Effector memory CD4-positive, alpha-beta T cell (primary cell): ENCODE data around the gene RB1.

Experiments used
- DNase-seq, 3 donors: peaks; one replicate each; pipeline ENCODE4 v3.0.0-alpha.2; 2020
- H3K27ac ChIP-seq: 2 replicates; pipeline ENCODE4 v1.7.0; 2013; ENCODE audit warnings: mild to moderate bottlenecking, low read length, moderate library complexity; ENCODE audit not compliant: insufficient read depth, poor library complexity, severe bottlenecking
- H3K27me3 ChIP-seq: replicated peaks from 2 replicates; pipeline ENCODE4 v1.7.0; 2013; ENCODE audit warnings: mild to moderate bottlenecking, low read length; ENCODE audit not compliant: insufficient read depth, control insufficient read depth, poor library complexity, severe bottlenecking
- H3K36me3 ChIP-seq: 2 replicates; pipeline ENCODE4 v1.7.0; 2013; ENCODE audit warnings: mild to moderate bottlenecking, low read length, moderate library complexity; ENCODE audit not compliant: control insufficient read depth, insufficient read depth
- H3K4me1 ChIP-seq: 2 replicates; pipeline ENCODE4 v1.7.0; 2013; ENCODE audit warnings: low read length, mild to moderate bottlenecking; ENCODE audit not compliant: control insufficient read depth, insufficient read depth, poor library complexity, severe bottlenecking
- H3K4me3 ChIP-seq: 2 replicates; pipeline ENCODE4 v1.7.0; 2013; ENCODE audit warnings: low read length, low read depth, mild to moderate bottlenecking; ENCODE audit not compliant: insufficient read depth, poor library complexity, severe bottlenecking
- H3K9me3 ChIP-seq: 2 replicates; pipeline ENCODE4 v1.7.0; 2013; ENCODE audit warnings: mild to moderate bottlenecking, low read length, moderate library complexity; ENCODE audit not compliant: control insufficient read depth

The RB1 gene

GRCh38 chr13:48457578-48458242 lies 154.2 kb downstream of the RB1 start:
- DNase-seq, result no peak
- Histone ChIP-seq H3K4me3 (no peak overlapping the region), H3K9me3 (no peaks in the 10 kb centered on the region), H3K4me1 (no peaks in the 10 kb centered on the region), H3K27me3 (no peaks in the 10 kb centered on the region), H3K27ac (no peak overlapping the region), H3K36me3 (peaks cover 14% of the 10 kb centered on the region)

DNA sequence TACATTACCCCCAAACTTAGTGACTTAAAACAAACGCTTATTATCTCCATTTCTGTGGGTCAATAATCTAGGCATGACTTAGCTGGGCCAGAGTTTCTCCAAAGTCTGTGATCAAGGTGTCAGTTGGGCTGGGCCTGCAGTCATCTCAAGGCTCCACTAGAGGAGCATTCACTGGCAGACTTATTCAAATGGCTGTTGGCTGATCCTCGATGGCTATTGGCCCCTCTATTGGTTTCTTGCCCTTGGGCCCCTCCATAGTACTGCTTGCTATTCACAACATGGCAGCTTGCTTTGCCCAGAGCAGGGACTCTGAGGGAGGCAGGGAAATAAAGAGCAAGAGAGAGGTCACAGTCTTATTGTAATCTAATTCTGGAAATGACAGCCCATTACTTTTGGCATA lies 171.7 kb downstream of the RB1 start:
- Histone ChIP-seq H3K27ac (no peak overlapping the region), H3K9me3 (no peaks in the 10 kb centered on the region), H3K4me1 (no peaks in the 10 kb centered on the region), H3K36me3 (no peaks in the 10 kb centered on the region), H3K27me3 (no peaks in the 10 kb centered on the region), H3K4me3 (no peak overlapping the region)
- no peak for DNase-seq

DNA sequence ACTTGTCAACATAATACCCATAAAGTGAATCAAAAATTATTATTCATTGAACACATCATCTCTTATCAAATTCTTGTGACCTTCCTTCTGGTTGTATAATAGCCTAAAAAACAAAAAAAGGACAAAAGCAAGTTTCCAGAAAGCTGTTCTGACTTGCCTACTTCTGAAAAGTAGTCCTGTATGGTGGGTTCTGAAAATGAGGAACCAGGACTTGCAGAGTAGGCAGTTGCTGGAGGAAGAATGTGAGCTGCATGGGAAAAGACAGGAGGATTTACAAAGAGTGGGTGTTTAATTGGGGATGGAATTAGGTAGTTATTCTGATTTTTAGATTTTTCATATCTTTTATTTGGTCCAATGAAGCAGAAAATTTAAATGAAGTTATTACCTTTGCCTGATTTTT lies 172.7 kb downstream of the RB1 start:
- no peaks in the 10 kb centered on the region for H3K27me3 ChIP-seq
- H3K36me3 ChIP-seq, result no peaks in the 10 kb centered on the region
- no peak for DNase-seq
- H3K4me3 ChIP-seq, result no peak overlapping the region
- no peak overlapping the region for H3K27ac ChIP-seq
- H3K4me1 ChIP-seq, result no peaks in the 10 kb centered on the region
- no peaks in the 10 kb centered on the region for H3K9me3 ChIP-seq

GRCh38 chr13:48476686-48477085 lies 173.1 kb downstream of the RB1 start:
- Histone ChIP-seq H3K27me3 (no peaks in the 10 kb centered on the region), H3K4me3 (no peak overlapping the region), H3K27ac (no peak overlapping the region), H3K9me3 (no peaks in the 10 kb centered on the region), H3K36me3 (no peaks in the 10 kb centered on the region), H3K4me1 (no peaks in the 10 kb centered on the region)
- DNase-seq, result no peak

DNA sequence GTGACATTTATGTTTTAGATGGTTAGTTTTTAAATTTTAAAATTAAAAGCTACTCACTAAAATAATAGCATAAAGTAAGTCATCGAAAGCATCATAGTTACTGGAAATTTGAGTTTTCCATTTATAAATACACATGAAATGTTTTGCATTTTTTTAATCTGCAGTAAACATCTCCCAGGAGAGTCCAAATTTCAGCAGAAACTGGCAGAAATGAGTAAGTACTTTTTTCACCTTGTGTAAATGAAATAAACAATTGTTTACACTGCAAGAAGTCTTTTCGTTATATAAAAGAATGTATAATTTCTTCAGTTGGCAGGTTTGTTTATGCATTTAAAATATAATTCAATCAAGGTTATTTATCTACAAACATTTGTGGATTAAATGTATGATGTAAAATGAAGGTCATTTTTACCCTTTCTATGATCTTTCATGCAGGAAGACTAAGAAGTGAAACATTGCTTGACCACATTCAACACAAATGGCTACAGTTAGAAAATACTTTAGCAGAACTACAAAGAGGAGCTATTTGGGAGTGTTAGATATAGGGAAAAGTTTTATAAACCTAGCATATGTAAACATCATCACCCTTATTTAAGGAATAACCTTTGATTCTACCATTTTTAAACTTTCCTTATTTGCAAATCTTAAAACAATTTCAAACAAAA lies 173.8 kb downstream of the RB1 start:
- no peak for DNase-seq
- Histone ChIP-seq H3K27me3 (no peaks in the 10 kb centered on the region), H3K4me1 (no peaks in the 10 kb centered on the region), H3K27ac (no peak overlapping the region), H3K36me3 (no peaks in the 10 kb centered on the region), H3K4me3 (no peak overlapping the region), H3K9me3 (no peaks in the 10 kb centered on the region)

DNA sequence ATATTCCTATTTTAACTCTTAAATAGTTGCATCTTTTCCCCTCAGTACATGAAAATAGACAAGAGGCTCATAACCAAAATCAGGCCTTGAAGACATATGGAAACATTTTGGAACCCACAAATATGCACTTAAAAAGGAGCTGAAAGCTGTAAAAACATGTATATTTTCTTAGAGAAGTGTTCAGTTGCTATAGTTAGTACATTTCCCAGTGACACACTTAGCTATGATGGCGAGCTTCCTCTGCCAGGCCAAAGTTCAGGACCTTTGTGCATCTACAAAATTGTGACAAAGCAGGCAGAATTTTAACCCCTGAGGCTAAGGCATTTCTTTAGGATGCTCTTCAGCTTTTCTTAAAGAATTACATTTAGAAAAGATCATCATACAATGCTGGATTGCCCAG lies 174.8 kb downstream of the RB1 start:
- no peaks in the 10 kb centered on the region for H3K4me1 ChIP-seq
- H3K27me3 ChIP-seq, result no peaks in the 10 kb centered on the region
- H3K4me3 ChIP-seq, result no peak overlapping the region
- DNase-seq, result no peak
- no peak overlapping the region for H3K27ac ChIP-seq
- no peaks in the 10 kb centered on the region for H3K36me3 ChIP-seq
- H3K9me3 ChIP-seq, result no peaks in the 10 kb centered on the region

DNA sequence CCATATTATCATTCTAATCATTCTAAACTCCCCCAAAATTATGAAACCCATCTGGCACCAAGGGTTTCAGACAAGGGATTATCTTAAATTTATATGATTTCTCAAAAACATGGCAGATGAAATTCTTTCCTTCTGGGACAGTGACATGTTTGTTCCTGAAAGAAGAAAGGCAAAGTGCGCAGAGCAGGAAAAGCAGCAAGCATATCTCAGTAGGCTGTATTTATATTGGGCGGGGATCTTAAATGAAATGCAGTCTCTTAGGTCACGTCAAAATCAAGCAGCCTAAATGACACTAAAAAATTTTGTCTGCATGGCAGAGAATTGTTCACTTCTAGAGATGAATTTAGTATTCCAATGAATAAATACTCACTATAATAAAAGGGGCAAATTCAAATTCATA lies 180.0 kb downstream of the RB1 start:
- Histone ChIP-seq H3K27ac (no peak overlapping the region), H3K9me3 (no peaks in the 10 kb centered on the region), H3K4me3 (no peak overlapping the region), H3K27me3 (no peaks in the 10 kb centered on the region), H3K36me3 (no peaks in the 10 kb centered on the region), H3K4me1 (no peaks in the 10 kb centered on the region)
- no peak for DNase-seq

GRCh38 chr13:48485432-48485831 lies 181.9 kb downstream of the RB1 start:
- Histone ChIP-seq H3K27me3 (no peaks in the 10 kb centered on the region), H3K4me1 (no peaks in the 10 kb centered on the region), H3K27ac (no peak overlapping the region), H3K9me3 (no peaks in the 10 kb centered on the region), H3K36me3 (no peaks in the 10 kb centered on the region), H3K4me3 (no peak overlapping the region)
- no peak for DNase-seq

DNA sequence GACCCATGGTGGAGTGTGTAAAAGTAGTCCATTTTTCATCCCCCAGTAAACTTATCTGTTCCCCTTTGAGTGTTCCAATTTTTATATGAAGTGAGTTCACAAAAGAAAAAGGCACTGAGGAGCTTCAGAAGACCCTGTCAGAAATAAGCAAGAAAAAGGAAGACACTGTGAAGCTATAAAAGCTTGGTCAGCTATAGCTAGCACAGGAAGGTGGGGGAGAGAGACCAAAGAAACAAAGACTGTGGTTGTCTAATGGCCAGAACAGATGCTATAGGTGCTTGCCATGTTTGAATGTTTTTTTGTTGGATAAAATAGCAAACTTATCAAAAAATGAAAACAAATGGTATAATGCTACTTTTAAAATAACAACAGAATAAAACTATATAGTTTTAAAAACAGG lies 182.8 kb downstream of the RB1 start:
- no peak overlapping the region for H3K27ac ChIP-seq
- DNase-seq, result no peak
- no peaks in the 10 kb centered on the region for H3K36me3 ChIP-seq

DNA sequence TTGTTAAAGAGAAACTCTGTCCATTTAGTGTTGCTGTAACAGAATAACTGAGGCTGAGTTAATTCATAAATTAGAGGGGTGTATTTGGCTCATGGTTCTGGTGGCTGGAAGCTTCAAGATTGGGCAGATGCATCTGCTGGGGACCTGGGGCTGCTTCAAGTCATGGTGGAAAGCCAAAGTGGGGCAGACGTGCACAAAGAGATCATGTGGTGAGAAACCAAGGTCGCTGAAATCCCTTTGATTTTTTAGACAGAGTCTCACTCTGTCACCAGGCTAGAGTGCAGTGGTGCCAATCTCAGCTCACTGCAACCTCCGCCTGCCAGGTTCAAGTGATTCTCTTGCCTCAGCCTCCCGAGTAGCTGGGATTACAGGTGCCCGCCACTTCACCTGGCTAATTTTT lies 183.3 kb downstream of the RB1 start:
- H3K9me3 ChIP-seq, result no peaks in the 10 kb centered on the region
- peaks cover 13% of the 10 kb centered on the region for H3K4me1 ChIP-seq
- DNase-seq, result no peak
- H3K27me3 ChIP-seq, result no peaks in the 10 kb centered on the region
- no peak overlapping the region for H3K4me3 ChIP-seq
- H3K27ac ChIP-seq, result no peak overlapping the region
- no peaks in the 10 kb centered on the region for H3K36me3 ChIP-seq

More for the DNA sequence above, 182.8 kb downstream of the RB1 start:
- H3K27me3 ChIP-seq, result no peaks in the 10 kb centered on the region
- no peak overlapping the region for H3K4me3 ChIP-seq
- peaks cover 8% of the 10 kb centered on the region for H3K4me1 ChIP-seq
- no peaks in the 10 kb centered on the region for H3K9me3 ChIP-seq
